ENCODE data around the gene RANBP17. TPM values are rescaled to one million over a fixed set of nuclear protein-coding genes. Genes with fewer than 3 reads are reported as not detected.

The RANBP17 gene
- total and polyA plus RNA-seq, 9 of the 15 experiments (the other 6 are each of a cell fraction or from before 2014, with no cell fraction given) = not detected

- ATAC-seq (no peak), FAIRE-seq (no peak), DNase-seq (ENCODE audit: extremely low read depth in 1 of 4, low spot score in 3 of 4) (no peak)
- Histone ChIP-seq H4K20me1 (replicated peaks; ENCODE audit: control insufficient read depth, insufficient read depth, low read length) (no peaks in the 10 kb centered on the region), H3K36me3 (ENCODE audit: control insufficient read depth, insufficient read depth, low read length) (no peaks in the 10 kb centered on the region), H3K27me3 (ENCODE audit: control insufficient read depth in 2 of 2, insufficient read depth in 2 of 2, low read length in 2 of 2) (no peaks in the 10 kb centered on the region), H3K79me2 (ENCODE audit: control insufficient read depth, insufficient read depth, low read length) (no peaks in the 10 kb centered on the region), H3K27ac (ENCODE audit: extremely low read depth, low read depth, low read length) (no peak overlapping the region), H3K9me3 (replicated peaks; ENCODE audit: control insufficient read depth, insufficient read depth, low read depth, low read length) (no peaks in the 10 kb centered on the region), H3K4me3 (no peak overlapping the region), H3K9ac (ENCODE audit: insufficient read depth in 1 of 2, low read depth in 2 of 2, low read length in 2 of 2) (no peak overlapping the region), H3K9me1 (ENCODE audit: control insufficient read depth, insufficient read depth, low read length) (no peaks in the 10 kb centered on the region), H3K4me1 (replicated peaks in 1 of 2; ENCODE audit: control insufficient read depth in 2 of 2, insufficient read depth in 2 of 2, low read length in 2 of 2) (no peaks in the 10 kb centered on the region), H2AFZ (ENCODE audit: low read depth, low read length) (no peak overlapping the region), H3K4me2 (ENCODE audit: insufficient read depth, low read length) (no peak overlapping the region)
- TF ChIP-seq HMGN3 (IDR thresholded peaks at IDR 0.05; ENCODE audit: borderline replicate concordance, extremely low read depth, insufficient read length, low read depth, low read length) = no peak
- TF ChIP-seq OTX1 (CRISPR knock-in tag; IDR thresholded peaks at IDR 0.05) = no peak
- TF ChIP-seq SMARCE1 (IDR thresholded peaks at IDR 0.05) = no peak
- TF ChIP-seq ARID1B (IDR thresholded peaks at IDR 0.05) = no peak
- TF ChIP-seq PHF21A (IDR thresholded peaks at IDR 0.05; ENCODE audit: borderline replicate concordance, low read depth) = no peak
- no peak for TF ChIP-seq XRCC4 (IDR thresholded peaks at IDR 0.05; ENCODE audit: extremely low read depth, insufficient read depth, insufficient read length)
- no peak for TF ChIP-seq ZNF408 (CRISPR knock-in tag; IDR thresholded peaks at IDR 0.05; ENCODE audit: low read depth)
- no peak for TF ChIP-seq PRMT5 (CRISPR knock-in tag; IDR thresholded peaks at IDR 0.05)
- no peak for TF ChIP-seq ZNF740 (CRISPR knock-in tag; IDR thresholded peaks at IDR 0.05)
- TF ChIP-seq ZNF740 (tag; IDR thresholded peaks at IDR 0.05) = no peak
- no peak for TF ChIP-seq GATAD2A (IDR thresholded peaks at IDR 0.05)
- TF ChIP-seq ZNF445 (CRISPR knock-in tag; IDR thresholded peaks at IDR 0.05; ENCODE audit: low read depth) = no peak
- TF ChIP-seq SP1 (CRISPR knock-in tag; IDR thresholded peaks at IDR 0.05) = no peak
- TF ChIP-seq ZFP30 (CRISPR knock-in tag; IDR thresholded peaks at IDR 0.05; ENCODE audit: borderline replicate concordance) = no peak
- no peak for TF ChIP-seq SRSF7 (optimal IDR thresholded peaks at IDR 0.05; ENCODE audit: low read depth, low read length)
- TF ChIP-seq KLF13 (tag; IDR thresholded peaks at IDR 0.05; ENCODE audit: borderline replicate concordance, low read depth) = no peak
- no peak for TF ChIP-seq PML (IDR thresholded peaks at IDR 0.05; ENCODE audit: low read length)
- no peak for TF ChIP-seq SIN3B (IDR thresholded peaks at IDR 0.05; ENCODE audit: low read depth)
- no peak for TF ChIP-seq ZNF174 (CRISPR knock-in tag; IDR thresholded peaks at IDR 0.05)
- 0% methylated on average over 1 of the region's 1 CpG for WGBS (ENCODE audit: insufficient coverage, low coverage, missing lambda C conversion rate)
- CTCF ChIA-PET (ENCODE audit: low intra/inter-chr PET ratio) = no interaction called here
- BruUV-seq (replicated peaks) = no TSS peak
- intact Hi-C loops (cut with micrococcal nuclease) = no loop called here
- POLR2A ChIA-PET = no interaction called here
- in situ Hi-C loops (cut with MboI) = no loop called here
These were observed 293.8 kb downstream of the RANBP17 start for GRCh38 chr5:171155621-171156020.

All from K562 (cell line).